GM12872 (cell line): Measurements from ENCODE around the gene PDZRN4.

ENCODE experiments used
- TF ChIP-seq, protein P1 (sequence below): IDR thresholded peaks from 3 replicates; pipeline ENCODE4 v1.5.1; 2011; ENCODE audit warnings: low read depth, mild to moderate bottlenecking, low read length, moderate library complexity; ENCODE audit not compliant: insufficient read depth

The PDZRN4 gene

GRCh38 chr12:41365653-41366171 lies 177.6 kb downstream of the PDZRN4 start:
- TF ChIP-seq, protein P1, sequence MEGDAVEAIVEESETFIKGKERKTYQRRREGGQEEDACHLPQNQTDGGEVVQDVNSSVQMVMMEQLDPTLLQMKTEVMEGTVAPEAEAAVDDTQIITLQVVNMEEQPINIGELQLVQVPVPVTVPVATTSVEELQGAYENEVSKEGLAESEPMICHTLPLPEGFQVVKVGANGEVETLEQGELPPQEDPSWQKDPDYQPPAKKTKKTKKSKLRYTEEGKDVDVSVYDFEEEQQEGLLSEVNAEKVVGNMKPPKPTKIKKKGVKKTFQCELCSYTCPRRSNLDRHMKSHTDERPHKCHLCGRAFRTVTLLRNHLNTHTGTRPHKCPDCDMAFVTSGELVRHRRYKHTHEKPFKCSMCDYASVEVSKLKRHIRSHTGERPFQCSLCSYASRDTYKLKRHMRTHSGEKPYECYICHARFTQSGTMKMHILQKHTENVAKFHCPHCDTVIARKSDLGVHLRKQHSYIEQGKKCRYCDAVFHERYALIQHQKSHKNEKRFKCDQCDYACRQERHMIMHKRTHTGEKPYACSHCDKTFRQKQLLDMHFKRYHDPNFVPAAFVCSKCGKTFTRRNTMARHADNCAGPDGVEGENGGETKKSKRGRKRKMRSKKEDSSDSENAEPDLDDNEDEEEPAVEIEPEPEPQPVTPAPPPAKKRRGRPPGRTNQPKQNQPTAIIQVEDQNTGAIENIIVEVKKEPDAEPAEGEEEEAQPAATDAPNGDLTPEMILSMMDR, result no peak

DNA sequence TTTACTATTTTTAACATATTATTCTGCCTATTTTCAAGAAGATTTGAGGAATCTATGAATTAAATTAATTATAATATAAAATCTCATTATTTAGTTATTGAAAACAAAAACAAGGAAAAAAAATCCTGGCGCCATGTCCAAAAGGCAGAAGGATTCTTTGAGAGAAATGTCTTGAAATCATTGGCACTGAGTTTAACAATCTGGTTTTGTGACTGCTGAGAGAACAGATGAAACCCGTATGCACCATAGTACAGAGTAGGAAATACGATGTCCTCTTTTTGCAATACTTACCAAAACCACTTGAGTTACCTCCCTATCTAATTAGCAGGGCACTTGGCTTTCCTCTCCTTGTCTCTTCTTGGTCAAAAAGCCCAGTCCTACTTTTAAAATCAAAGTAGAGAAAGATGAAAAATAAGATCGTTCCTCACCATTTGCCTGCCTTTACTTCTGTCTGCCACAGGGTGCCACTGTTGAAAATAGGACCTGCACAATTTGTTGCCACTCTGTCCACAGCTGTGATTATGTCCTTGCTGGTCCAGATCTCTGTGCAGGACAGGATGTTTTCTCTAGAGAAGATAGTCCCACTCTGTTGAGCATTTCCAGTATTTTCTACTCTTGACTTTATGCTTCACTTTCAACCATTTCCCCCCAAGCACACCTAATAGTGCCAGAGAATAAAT lies 179.7 kb downstream of the PDZRN4 start:
- TF ChIP-seq, protein P1, result peak; percentile 39; the same call in 2 of the 3 replicates

GRCh38 chr12:41380878-41381277 lies 192.8 kb downstream of the PDZRN4 start:
- TF ChIP-seq, protein P1, result no peak

DNA sequence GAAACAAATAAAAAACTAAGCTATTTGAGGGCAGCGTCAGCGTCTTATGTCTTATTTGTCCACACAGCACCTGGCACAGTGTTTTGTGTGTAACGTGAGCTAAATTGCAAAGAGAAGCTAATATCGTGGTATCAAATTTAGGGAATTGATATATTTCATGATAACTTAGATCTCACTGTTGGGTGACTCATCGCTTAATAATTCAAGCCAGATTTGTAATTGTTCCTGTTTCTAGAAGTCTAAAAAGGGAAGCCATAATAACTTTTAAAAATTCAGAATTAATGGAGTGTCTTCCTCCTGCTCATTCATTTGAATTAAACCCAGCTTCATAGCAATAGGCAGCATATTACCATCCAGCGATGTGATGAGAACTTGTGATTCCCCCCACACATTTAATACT lies 214.7 kb downstream of the PDZRN4 start:
- TF ChIP-seq, protein P1, result no peak

- TF ChIP-seq, protein P1, result no peak
Measured at GRCh38 chr12:41407232-41407799, 219.2 kb downstream of the PDZRN4 start.

GRCh38 chr12:41409628-41410027 lies 221.5 kb downstream of the PDZRN4 start:
- TF ChIP-seq, protein P1, result no peak

DNA sequence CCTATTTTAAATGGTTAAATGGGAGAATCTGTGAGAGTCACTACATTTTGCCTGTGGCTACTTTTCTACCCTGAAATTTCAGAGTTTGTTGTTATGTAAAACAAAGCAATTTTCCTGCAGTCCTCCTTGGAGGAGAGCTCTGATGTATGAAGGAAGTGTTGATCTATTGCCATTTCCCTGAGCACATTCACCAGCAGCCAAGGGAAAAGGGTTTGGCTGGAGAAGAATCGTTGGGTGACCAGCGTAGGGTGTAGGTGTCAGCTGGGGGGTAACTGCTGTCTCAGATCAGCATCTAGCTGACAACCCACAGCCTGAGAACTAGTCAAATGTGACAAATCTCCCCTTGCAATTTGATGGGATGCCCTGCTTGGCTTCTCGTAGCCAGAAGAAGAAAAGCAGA lies 230.5 kb downstream of the PDZRN4 start:
- TF ChIP-seq, protein P1, result no peak
